Lung (tissue), 12 donors: ENCODE results near the gene REEP1. TPM values are rescaled to one million over a fixed set of nuclear protein-coding genes. Genes with fewer than 3 reads are reported as not detected.

Experiments
- ATAC-seq: fragments of 200-7000 bp; cut with Tn5 transposase; one replicate; pipeline ENCODE4 v1.9.1; 2020; ENCODE audit warnings: moderate number of reproducible peaks; ENCODE audit not compliant: insufficient read depth, low FRiP score
- DNase-seq, 3 donors: peaks; one replicate each; pipeline ENCODE4 v3.0.0-alpha.2; 2013 to 2017
- H3K27ac ChIP-seq, 2 donors: one replicate each; pipeline ENCODE4 v1.5.1; 2013; ENCODE audit warnings: mild to moderate bottlenecking in 2 of 2, moderate library complexity in 2 of 2, control low read depth in 1 of 2, inconsistent platforms in 1 of 2, low read depth in 1 of 2, low read length in 1 of 2
- H3K27me3 ChIP-seq, 3 donors: one replicate each; pipeline ENCODE4 v1.5.1; 2013; ENCODE audit warnings: low read length in 2 of 3; ENCODE audit not compliant: control insufficient read depth in 3 of 3, insufficient read depth in 3 of 3
- H3K36me3 ChIP-seq, 4 donors: one replicate each; pipeline ENCODE4 v1.5.1; 2013; ENCODE audit warnings: low read length in 4 of 4, mild to moderate bottlenecking in 1 of 4, moderate library complexity in 1 of 4; ENCODE audit not compliant: control insufficient read depth in 4 of 4, insufficient read depth in 4 of 4
- H3K4me1 ChIP-seq, 5 donors: one replicate each; pipeline ENCODE4 v1.5.1; 2013; ENCODE audit warnings: low read length in 5 of 5, mild to moderate bottlenecking in 2 of 5, moderate library complexity in 1 of 5; ENCODE audit not compliant: control insufficient read depth in 5 of 5, insufficient read depth in 5 of 5
- H3K4me3 ChIP-seq: one replicate; pipeline ENCODE4 v1.5.1; 2013; ENCODE audit warnings: mild to moderate bottlenecking, control low read depth, moderate library complexity
- H3K9ac ChIP-seq, 2 donors: one replicate each; pipeline ENCODE4 v1.5.1; 2013; ENCODE audit warnings: low read length in 2 of 2, control low read depth in 1 of 2; ENCODE audit not compliant: insufficient read depth in 1 of 2
- H3K9me3 ChIP-seq, 4 donors: one replicate each; pipeline ENCODE4 v1.5.1; 2013; ENCODE audit warnings: low read length in 3 of 4, mild to moderate bottlenecking in 1 of 4, moderate library complexity in 1 of 4; ENCODE audit not compliant: control insufficient read depth in 4 of 4, insufficient read depth in 3 of 4
- CTCF ChIP-seq: IDR thresholded peaks from 2 replicates; pipeline ENCODE4 v1.5.1; 2012; ENCODE audit warnings: mild to moderate bottlenecking; ENCODE audit errors: control extremely low read depth, extremely low read depth
- WGBS, 2 donors: extraction: QIAGEN DNeasy Blood & Tissue Kit; methylation state at CpG; one replicate each; pipeline ENCODE4 v1.1.7; 2013; 5-methylcytosine and 5-hydroxymethylcytosine counted together
- polyA plus RNA-seq, 2 donors: library from polyadenylated mRNA; stranded (reverse); fragments of 200-250 nt; gene quantifications; one replicate each; pipeline ENCODE4 v1.2.1, GENCODE V29; 2013
- total RNA-seq, 2 donors: library from RNA; depleted of rRNA in 1 of 2; stranded (reverse); fragments of >200 nt in 1 of 2; gene quantifications; one replicate each; pipeline ENCODE4 v1.2.1, GENCODE V29; 2014 to 2021
- donor health status: control.
- donor health status: control.
- donor health status: Bipolar disorder and iron deficiency.
- donor health status: healthy.
- donor health status: DM: yes; HTN: yes; CAD: no.

The REEP1 gene
- total and polyA plus RNA-seq, 4 donors, result 2.4 to 19.7 (median 5.4) TPM

- H3K27me3 ChIP-seq, result no peaks in the 10 kb centered on the region
- no peak for ATAC-seq
- H3K4me3 ChIP-seq, result no peak overlapping the region
- peaks cover 16 to 29% (median 24%) of the 10 kb centered on the region in 4 donors for H3K36me3 ChIP-seq
- peaks cover 0 to 10% (median 0%) of the 10 kb centered on the region in 5 donors for H3K4me1 ChIP-seq
- H3K9ac ChIP-seq, result no peak overlapping the region
- TF ChIP-seq CTCF, result no peak
- peak overlapping the region in 1 of 2 donors; percentile 33 for H3K27ac ChIP-seq
- DNase-seq, result no peak
- no peaks in the 10 kb centered on the region for H3K9me3 ChIP-seq
Observed at GRCh38 chr2:86176597-86176996, 160.8 kb downstream of the REEP1 start.

- Histone ChIP-seq H3K9me3 (no peaks in the 10 kb centered on the region), H3K9ac (no peak overlapping the region), H3K36me3 (peaks cover 16 to 29% (median 23%) of the 10 kb centered on the region in 4 donors), H3K4me3 (no peak overlapping the region), H3K27ac (no peak overlapping the region), H3K4me1 (peaks cover 0 to 10% (median 0%) of the 10 kb centered on the region in 5 donors), H3K27me3 (no peaks in the 10 kb centered on the region)
- no peak for DNase-seq
- TF ChIP-seq CTCF, result no peak
- ATAC-seq, result no peak
- WGBS, 2 donors, result 82 to 91% methylated on average over 1 of the region's 1 CpG
Observed at GRCh38 chr2:86175828-86176227, 161.6 kb downstream of the REEP1 start.

GRCh38 chr2:86174445-86174844 lies 163.0 kb downstream of the REEP1 start:
- Histone ChIP-seq H3K4me3 (no peak overlapping the region), H3K9me3 (no peaks in the 10 kb centered on the region), H3K36me3 (peaks cover 13 to 31% (median 26%) of the 10 kb centered on the region in 4 donors), H3K27me3 (no peaks in the 10 kb centered on the region), H3K4me1 (peaks cover 0 to 10% (median 0%) of the 10 kb centered on the region in 5 donors), H3K27ac (no peak overlapping the region), H3K9ac (no peak overlapping the region)
- 23 to 47% methylated on average over 2 of the region's 2 CpGs for WGBS, 2 donors
- no peak for DNase-seq
- no peak for TF ChIP-seq CTCF
- ATAC-seq, result no peak

- peaks cover 0 to 10% (median 0%) of the 10 kb centered on the region in 5 donors for H3K4me1 ChIP-seq
- H3K27ac ChIP-seq, result no peak overlapping the region
- H3K9ac ChIP-seq, result no peak overlapping the region
- 81 to 95% methylated on average over 2 of the region's 2 CpGs for WGBS, 2 donors
- no peak for TF ChIP-seq CTCF
- no peaks in the 10 kb centered on the region for H3K27me3 ChIP-seq
- no peak overlapping the region for H3K4me3 ChIP-seq
- no peaks in the 10 kb centered on the region for H3K9me3 ChIP-seq
- ATAC-seq (no peak), DNase-seq (no peak)
- peaks cover 9 to 26% (median 23%) of the 10 kb centered on the region in 4 donors for H3K36me3 ChIP-seq
Observed at GRCh38 chr2:86172610-86173009, 164.8 kb downstream of the REEP1 start.
